Left ventricle myocardium inferior (tissue), 1 donor: ENCODE measurements around the gene IL17REL. TPM values are rescaled to one million over a fixed set of nuclear protein-coding genes. Genes with fewer than 3 reads are reported as not detected.

Experiments
- DNase-seq: peaks from one replicate; pipeline ENCODE4 v3.0.0-alpha.2; 2020
- H3K27ac ChIP-seq: fragments of 200-600 bp; replicated peaks from 2 replicates; pipeline ENCODE4 v1.8.0; 2021
- H3K27me3 ChIP-seq: fragments of 200-600 bp; 2 replicates; pipeline ENCODE4 v1.8.0; 2021; ENCODE audit warnings: low read depth
- H3K36me3 ChIP-seq: fragments of 200-600 bp; 2 replicates; pipeline ENCODE4 v1.8.0; 2021
- H3K4me1 ChIP-seq: fragments of 200-600 bp; 2 replicates; pipeline ENCODE4 v1.8.0; 2021
- H3K4me3 ChIP-seq: fragments of 200-600 bp; 2 replicates; pipeline ENCODE4 v1.8.0; 2021; ENCODE audit warnings: mild to moderate bottlenecking, moderate library complexity
- H3K9me3 ChIP-seq: fragments of 200-600 bp; replicated peaks from 2 replicates; pipeline ENCODE4 v1.8.0; 2021
- CTCF ChIP-seq: fragments of 200-600 bp; IDR thresholded peaks from 2 replicates; pipeline ENCODE4 v1.8.0; 2021; ENCODE audit warnings: antibody characterized with exemption, mild to moderate bottlenecking, borderline replicate concordance
- intact Hi-C: fragments of 100-400 bp; cut with micrococcal nuclease; formaldehyde crosslinking; loops from one replicate; pipeline ENCODE4 v1.11.0; 2022
- total RNA-seq: library from RNA; stranded (reverse); fragmentation: NEBNext Ultra II Directional; extraction: Animal tissue kit (Norgen Biotek cat#: 25700); gene quantifications from one replicate; pipeline ENCODE4 v1.2.1, GENCODE V29; 2021
- donor health status: DM: no; HTN: yes; CAD: no; lungs with severe emphysema.

The IL17REL gene
- total RNA-seq, 1 donor from 2014 or later, result not detected

- no peaks in the 10 kb centered on the region for H3K36me3 ChIP-seq
- H3K27me3 ChIP-seq, result no peaks in the 10 kb centered on the region
- H3K9me3 ChIP-seq, result no peaks in the 10 kb centered on the region
- intact Hi-C loops, result no loop called here
- no peak overlapping the region for H3K4me3 ChIP-seq
- TF ChIP-seq CTCF, result no peak
- H3K4me1 ChIP-seq, result peaks cover 50% of the 10 kb centered on the region
- H3K27ac ChIP-seq, result peak overlapping the region; percentile 83
- DNase-seq, result peak; percentile 44
Measured at GRCh38 chr22:49953680-49954344, 58.8 kb downstream of the IL17REL start.

GRCh38 chr22:49953027-49953679, 59.4 kb downstream of the IL17REL start:
- intact Hi-C loops, result no loop called here
- no peaks in the 10 kb centered on the region for H3K36me3 ChIP-seq
- no peaks in the 10 kb centered on the region for H3K27me3 ChIP-seq
- TF ChIP-seq CTCF, result no peak
- H3K4me1 ChIP-seq, result peaks cover 56% of the 10 kb centered on the region
- no peak for DNase-seq
- H3K27ac ChIP-seq, result peak overlapping the region; percentile 83
- H3K4me3 ChIP-seq, result no peak overlapping the region
- H3K9me3 ChIP-seq, result no peaks in the 10 kb centered on the region

GRCh38 chr22:49951986-49952896, 60.3 kb downstream of the IL17REL start:
- H3K4me3 ChIP-seq, result no peak overlapping the region
- H3K27me3 ChIP-seq, result no peaks in the 10 kb centered on the region
- peaks cover 57% of the 10 kb centered on the region for H3K4me1 ChIP-seq
- DNase-seq, result no peak
- intact Hi-C loops, result no loop called here
- TF ChIP-seq CTCF, result no peak
- no peak overlapping the region for H3K27ac ChIP-seq
- no peaks in the 10 kb centered on the region for H3K36me3 ChIP-seq
- H3K9me3 ChIP-seq, result no peaks in the 10 kb centered on the region

GRCh38 chr22:49951678-49951985, 60.9 kb downstream of the IL17REL start:
- no peak for DNase-seq
- TF ChIP-seq CTCF, result no peak
- H3K27me3 ChIP-seq, result no peaks in the 10 kb centered on the region
- peaks cover 55% of the 10 kb centered on the region for H3K4me1 ChIP-seq
- H3K36me3 ChIP-seq, result no peaks in the 10 kb centered on the region
- no peaks in the 10 kb centered on the region for H3K9me3 ChIP-seq
- intact Hi-C loops, result no loop called here
- no peak overlapping the region for H3K27ac ChIP-seq
- no peak overlapping the region for H3K4me3 ChIP-seq

- H3K4me3 ChIP-seq, result no peak overlapping the region
- H3K36me3 ChIP-seq, result no peaks in the 10 kb centered on the region
Measured at GRCh38 chr22:49951000-49951677, 61.4 kb downstream of the IL17REL start.

More at GRCh38 chr22:49951000-49951677, 61.4 kb downstream of the IL17REL start:
- Histone ChIP-seq H3K4me1 (peaks cover 52% of the 10 kb centered on the region), H3K27me3 (no peaks in the 10 kb centered on the region), H3K27ac (no peak overlapping the region), H3K9me3 (no peaks in the 10 kb centered on the region)
- no peak for DNase-seq
- TF ChIP-seq CTCF, result no peak
- intact Hi-C loops, result no loop called here
